ENCODE data around the gene SEMA6A.

The SEMA6A gene

GRCh38 chr5:116576053-116576713 lies 1.6 kb upstream of the SEMA6A start:
- peak; percentile 29 for DNase-seq

GRCh38 chr5:116575326-116576052 lies 866 bp upstream of the SEMA6A start:
- no peak for DNase-seq

GRCh38 chr5:116573702-116574366 lies 789 bp downstream of the SEMA6A start:
- no peak for DNase-seq

- no peak for DNase-seq
Measured at GRCh38 chr5:116573279-116573701, 1.3 kb downstream of the SEMA6A start.

GRCh38 chr5:116572350-116573278 lies 2.0 kb downstream of the SEMA6A start:
- DNase-seq = no peak

GRCh38 chr5:116571568-116572349 lies 2.9 kb downstream of the SEMA6A start:
- DNase-seq = no peak

- DNase-seq = no peak
Measured at GRCh38 chr5:116569999-116570398, 4.6 kb downstream of the SEMA6A start.

GRCh38 chr5:116567106-116567505 lies 7.5 kb downstream of the SEMA6A start:
- DNase-seq = no peak

GRCh38 chr5:116566251-116566650 lies 8.4 kb downstream of the SEMA6A start:
- DNase-seq = no peak

- no peak for DNase-seq
Measured at GRCh38 chr5:116564756-116565490, 9.7 kb downstream of the SEMA6A start.

- no peak for DNase-seq
Measured at GRCh38 chr5:116564312-116564711, 10.3 kb downstream of the SEMA6A start.

GRCh38 chr5:116563736-116564308 lies 10.8 kb downstream of the SEMA6A start:
- no peak for DNase-seq

- no peak for DNase-seq
Measured at GRCh38 chr5:116562669-116563068, 12.0 kb downstream of the SEMA6A start.

GRCh38 chr5:116561658-116562057 lies 13.0 kb downstream of the SEMA6A start:
- no peak for DNase-seq

GRCh38 chr5:116559673-116560164 lies 14.9 kb downstream of the SEMA6A start:
- DNase-seq = no peak

- no peak for DNase-seq
Measured at GRCh38 chr5:116559239-116559638, 15.4 kb downstream of the SEMA6A start.

- DNase-seq = no peak
Measured at GRCh38 chr5:116557669-116558271, 16.9 kb downstream of the SEMA6A start.

- DNase-seq = no peak
Measured at GRCh38 chr5:116554764-116555163, 19.9 kb downstream of the SEMA6A start.

GRCh38 chr5:116553366-116553765 lies 21.3 kb downstream of the SEMA6A start:
- DNase-seq = no peak

- no peak for DNase-seq
Measured at GRCh38 chr5:116550082-116550481, 24.5 kb downstream of the SEMA6A start.
